ENCODE data around the gene MBD2.

DNA sequence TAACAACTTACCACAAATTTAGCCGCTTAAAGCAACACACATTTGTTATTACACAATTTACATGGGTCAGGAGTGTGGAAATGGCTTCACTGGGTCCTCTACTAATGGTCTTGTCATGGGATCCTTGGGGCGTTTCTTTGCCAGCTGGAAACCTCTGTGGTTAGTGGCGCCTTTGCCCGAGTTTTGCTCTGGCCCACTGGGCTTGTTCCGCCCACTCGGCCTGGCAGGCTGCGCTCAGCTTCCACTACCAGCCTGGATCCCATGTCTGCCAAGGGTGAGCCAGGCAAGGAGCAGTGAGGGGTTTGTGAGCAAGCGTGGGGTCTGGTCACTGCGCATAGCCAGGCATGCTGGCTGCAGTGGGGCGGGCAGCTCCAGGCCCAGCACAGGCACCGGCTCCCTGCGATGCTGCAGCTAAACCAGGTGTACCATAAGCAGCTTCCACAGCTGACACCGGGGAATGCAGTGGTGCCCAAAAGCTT, 16.2 kb upstream of the MBD2 start:
- TF ChIP-seq, protein P1, sequence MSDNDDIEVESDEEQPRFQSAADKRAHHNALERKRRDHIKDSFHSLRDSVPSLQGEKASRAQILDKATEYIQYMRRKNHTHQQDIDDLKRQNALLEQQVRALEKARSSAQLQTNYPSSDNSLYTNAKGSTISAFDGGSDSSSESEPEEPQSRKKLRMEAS (IDR thresholded peaks at IDR 0.05), result no peak
- TF ChIP-seq, protein P2, sequence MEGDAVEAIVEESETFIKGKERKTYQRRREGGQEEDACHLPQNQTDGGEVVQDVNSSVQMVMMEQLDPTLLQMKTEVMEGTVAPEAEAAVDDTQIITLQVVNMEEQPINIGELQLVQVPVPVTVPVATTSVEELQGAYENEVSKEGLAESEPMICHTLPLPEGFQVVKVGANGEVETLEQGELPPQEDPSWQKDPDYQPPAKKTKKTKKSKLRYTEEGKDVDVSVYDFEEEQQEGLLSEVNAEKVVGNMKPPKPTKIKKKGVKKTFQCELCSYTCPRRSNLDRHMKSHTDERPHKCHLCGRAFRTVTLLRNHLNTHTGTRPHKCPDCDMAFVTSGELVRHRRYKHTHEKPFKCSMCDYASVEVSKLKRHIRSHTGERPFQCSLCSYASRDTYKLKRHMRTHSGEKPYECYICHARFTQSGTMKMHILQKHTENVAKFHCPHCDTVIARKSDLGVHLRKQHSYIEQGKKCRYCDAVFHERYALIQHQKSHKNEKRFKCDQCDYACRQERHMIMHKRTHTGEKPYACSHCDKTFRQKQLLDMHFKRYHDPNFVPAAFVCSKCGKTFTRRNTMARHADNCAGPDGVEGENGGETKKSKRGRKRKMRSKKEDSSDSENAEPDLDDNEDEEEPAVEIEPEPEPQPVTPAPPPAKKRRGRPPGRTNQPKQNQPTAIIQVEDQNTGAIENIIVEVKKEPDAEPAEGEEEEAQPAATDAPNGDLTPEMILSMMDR (IDR thresholded peaks at IDR 0.05; ENCODE audit: low read depth, low read length, missing input control), result no peak
- TF ChIP-seq RAD21 (IDR thresholded peaks at IDR 0.05) (no peak), FOXA1 (IDR thresholded peaks at IDR 0.05) (no peak), JUND (IDR thresholded peaks at IDR 0.05) (no peak), EGR1 (IDR thresholded peaks at IDR 0.05; ENCODE audit: low read depth in 2 of 2) (no peak), GABPA (IDR thresholded peaks at IDR 0.05 in 1 of 2, conservative IDR thresholded peaks at IDR 0.05 in 1 of 2) (no peak), SP1 (IDR thresholded peaks at IDR 0.05) (no peak), TAF1 (conservative IDR thresholded peaks at IDR 0.05) (no peak), YY1 (IDR thresholded peaks at IDR 0.05) (no peak)
- TF ChIP-seq, protein P3, sequence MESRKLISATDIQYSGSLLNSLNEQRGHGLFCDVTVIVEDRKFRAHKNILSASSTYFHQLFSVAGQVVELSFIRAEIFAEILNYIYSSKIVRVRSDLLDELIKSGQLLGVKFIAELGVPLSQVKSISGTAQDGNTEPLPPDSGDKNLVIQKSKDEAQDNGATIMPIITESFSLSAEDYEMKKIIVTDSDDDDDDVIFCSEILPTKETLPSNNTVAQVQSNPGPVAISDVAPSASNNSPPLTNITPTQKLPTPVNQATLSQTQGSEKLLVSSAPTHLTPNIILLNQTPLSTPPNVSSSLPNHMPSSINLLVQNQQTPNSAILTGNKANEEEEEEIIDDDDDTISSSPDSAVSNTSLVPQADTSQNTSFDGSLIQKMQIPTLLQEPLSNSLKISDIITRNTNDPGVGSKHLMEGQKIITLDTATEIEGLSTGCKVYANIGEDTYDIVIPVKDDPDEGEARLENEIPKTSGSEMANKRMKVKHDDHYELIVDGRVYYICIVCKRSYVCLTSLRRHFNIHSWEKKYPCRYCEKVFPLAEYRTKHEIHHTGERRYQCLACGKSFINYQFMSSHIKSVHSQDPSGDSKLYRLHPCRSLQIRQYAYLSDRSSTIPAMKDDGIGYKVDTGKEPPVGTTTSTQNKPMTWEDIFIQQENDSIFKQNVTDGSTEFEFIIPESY (IDR thresholded peaks at IDR 0.05), result no peak
- TF ChIP-seq, protein P4, sequence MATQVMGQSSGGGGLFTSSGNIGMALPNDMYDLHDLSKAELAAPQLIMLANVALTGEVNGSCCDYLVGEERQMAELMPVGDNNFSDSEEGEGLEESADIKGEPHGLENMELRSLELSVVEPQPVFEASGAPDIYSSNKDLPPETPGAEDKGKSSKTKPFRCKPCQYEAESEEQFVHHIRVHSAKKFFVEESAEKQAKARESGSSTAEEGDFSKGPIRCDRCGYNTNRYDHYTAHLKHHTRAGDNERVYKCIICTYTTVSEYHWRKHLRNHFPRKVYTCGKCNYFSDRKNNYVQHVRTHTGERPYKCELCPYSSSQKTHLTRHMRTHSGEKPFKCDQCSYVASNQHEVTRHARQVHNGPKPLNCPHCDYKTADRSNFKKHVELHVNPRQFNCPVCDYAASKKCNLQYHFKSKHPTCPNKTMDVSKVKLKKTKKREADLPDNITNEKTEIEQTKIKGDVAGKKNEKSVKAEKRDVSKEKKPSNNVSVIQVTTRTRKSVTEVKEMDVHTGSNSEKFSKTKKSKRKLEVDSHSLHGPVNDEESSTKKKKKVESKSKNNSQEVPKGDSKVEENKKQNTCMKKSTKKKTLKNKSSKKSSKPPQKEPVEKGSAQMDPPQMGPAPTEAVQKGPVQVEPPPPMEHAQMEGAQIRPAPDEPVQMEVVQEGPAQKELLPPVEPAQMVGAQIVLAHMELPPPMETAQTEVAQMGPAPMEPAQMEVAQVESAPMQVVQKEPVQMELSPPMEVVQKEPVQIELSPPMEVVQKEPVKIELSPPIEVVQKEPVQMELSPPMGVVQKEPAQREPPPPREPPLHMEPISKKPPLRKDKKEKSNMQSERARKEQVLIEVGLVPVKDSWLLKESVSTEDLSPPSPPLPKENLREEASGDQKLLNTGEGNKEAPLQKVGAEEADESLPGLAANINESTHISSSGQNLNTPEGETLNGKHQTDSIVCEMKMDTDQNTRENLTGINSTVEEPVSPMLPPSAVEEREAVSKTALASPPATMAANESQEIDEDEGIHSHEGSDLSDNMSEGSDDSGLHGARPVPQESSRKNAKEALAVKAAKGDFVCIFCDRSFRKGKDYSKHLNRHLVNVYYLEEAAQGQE (IDR thresholded peaks at IDR 0.05), result no peak

Measured in liver (tissue), 3 donors.